Measurements from ENCODE around the gene KREMEN1.

- TF ChIP-seq POLR2AphosphoS5 (IDR thresholded peaks at IDR 0.05; ENCODE audit: borderline replicate concordance, low read depth, low read length) (no peak), EZH2 (IDR thresholded peaks at IDR 0.05) (no peak), FOXP2 (optimal IDR thresholded peaks at IDR 0.05; ENCODE audit: control extremely low read depth, extremely low read length, insufficient read depth) (no peak)
Observed at GRCh38 chr22:29158546-29158945, 85.7 kb downstream of the KREMEN1 start.

Data from SK-N-MC (cell line).